Panc1 (cell line): ENCODE measurements around the gene NOL4L.

Experiments used
- POLR2AphosphoS5 ChIP-seq: IDR thresholded peaks from 2 replicates; pipeline ENCODE4 v1.6.1; 2012; ENCODE audit warnings: mild to moderate bottlenecking, low read depth, low read length, moderate library complexity
- TCF7L2 ChIP-seq: IDR thresholded peaks from 2 replicates; pipeline ENCODE4 v1.6.1; 2011; ENCODE audit warnings: mild to moderate bottlenecking, low read depth, low read length, inconsistent platforms
- TF ChIP-seq, protein P1 (sequence below): fragments of 450-650 bp; IDR thresholded peaks from 2 replicates; pipeline ENCODE4 v1.5.1; 2017; ENCODE audit warnings: mild to moderate bottlenecking
- TF ChIP-seq, protein P2 (sequence below), 2 experiments: IDR thresholded peaks; 2 replicates each; pipeline ENCODE4 v1.6.1; 2011 to 2012; ENCODE audit warnings: low read depth in 2 of 2, control low read depth in 1 of 2, low read length in 1 of 2, mild to moderate bottlenecking in 1 of 2, moderate library complexity in 1 of 2; ENCODE audit not compliant: insufficient read depth in 1 of 2

DNA sequence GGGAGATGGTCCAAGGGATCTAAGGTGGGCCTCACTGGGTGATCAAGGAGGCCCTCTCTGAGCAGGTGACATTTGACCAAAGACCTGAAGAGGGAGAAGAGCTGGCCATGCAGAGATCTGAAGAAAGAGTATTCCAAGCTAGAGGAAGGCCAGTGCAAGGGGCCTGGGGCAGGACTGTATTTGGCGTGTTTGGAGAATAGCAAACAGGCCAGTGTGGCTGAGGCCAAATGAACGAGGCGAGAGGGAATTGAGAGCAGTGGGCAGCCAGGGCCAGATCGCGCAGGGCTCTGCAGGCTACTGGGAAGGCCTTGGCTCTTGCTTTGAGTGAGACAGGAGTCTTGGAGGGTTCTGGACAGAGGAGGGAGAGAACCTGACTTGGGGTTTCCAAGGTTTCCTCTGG, 9.3 kb downstream of the NOL4L start:
- TF ChIP-seq, protein P1, sequence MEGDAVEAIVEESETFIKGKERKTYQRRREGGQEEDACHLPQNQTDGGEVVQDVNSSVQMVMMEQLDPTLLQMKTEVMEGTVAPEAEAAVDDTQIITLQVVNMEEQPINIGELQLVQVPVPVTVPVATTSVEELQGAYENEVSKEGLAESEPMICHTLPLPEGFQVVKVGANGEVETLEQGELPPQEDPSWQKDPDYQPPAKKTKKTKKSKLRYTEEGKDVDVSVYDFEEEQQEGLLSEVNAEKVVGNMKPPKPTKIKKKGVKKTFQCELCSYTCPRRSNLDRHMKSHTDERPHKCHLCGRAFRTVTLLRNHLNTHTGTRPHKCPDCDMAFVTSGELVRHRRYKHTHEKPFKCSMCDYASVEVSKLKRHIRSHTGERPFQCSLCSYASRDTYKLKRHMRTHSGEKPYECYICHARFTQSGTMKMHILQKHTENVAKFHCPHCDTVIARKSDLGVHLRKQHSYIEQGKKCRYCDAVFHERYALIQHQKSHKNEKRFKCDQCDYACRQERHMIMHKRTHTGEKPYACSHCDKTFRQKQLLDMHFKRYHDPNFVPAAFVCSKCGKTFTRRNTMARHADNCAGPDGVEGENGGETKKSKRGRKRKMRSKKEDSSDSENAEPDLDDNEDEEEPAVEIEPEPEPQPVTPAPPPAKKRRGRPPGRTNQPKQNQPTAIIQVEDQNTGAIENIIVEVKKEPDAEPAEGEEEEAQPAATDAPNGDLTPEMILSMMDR = no peak
- no peak for TF ChIP-seq POLR2AphosphoS5
- TF ChIP-seq, protein P2, sequence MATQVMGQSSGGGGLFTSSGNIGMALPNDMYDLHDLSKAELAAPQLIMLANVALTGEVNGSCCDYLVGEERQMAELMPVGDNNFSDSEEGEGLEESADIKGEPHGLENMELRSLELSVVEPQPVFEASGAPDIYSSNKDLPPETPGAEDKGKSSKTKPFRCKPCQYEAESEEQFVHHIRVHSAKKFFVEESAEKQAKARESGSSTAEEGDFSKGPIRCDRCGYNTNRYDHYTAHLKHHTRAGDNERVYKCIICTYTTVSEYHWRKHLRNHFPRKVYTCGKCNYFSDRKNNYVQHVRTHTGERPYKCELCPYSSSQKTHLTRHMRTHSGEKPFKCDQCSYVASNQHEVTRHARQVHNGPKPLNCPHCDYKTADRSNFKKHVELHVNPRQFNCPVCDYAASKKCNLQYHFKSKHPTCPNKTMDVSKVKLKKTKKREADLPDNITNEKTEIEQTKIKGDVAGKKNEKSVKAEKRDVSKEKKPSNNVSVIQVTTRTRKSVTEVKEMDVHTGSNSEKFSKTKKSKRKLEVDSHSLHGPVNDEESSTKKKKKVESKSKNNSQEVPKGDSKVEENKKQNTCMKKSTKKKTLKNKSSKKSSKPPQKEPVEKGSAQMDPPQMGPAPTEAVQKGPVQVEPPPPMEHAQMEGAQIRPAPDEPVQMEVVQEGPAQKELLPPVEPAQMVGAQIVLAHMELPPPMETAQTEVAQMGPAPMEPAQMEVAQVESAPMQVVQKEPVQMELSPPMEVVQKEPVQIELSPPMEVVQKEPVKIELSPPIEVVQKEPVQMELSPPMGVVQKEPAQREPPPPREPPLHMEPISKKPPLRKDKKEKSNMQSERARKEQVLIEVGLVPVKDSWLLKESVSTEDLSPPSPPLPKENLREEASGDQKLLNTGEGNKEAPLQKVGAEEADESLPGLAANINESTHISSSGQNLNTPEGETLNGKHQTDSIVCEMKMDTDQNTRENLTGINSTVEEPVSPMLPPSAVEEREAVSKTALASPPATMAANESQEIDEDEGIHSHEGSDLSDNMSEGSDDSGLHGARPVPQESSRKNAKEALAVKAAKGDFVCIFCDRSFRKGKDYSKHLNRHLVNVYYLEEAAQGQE (IDR thresholded peaks at IDR 0.05; ENCODE audit: insufficient read depth in 1 of 2, low read depth in 2 of 2, low read length in 1 of 2) = no peak
- TF ChIP-seq TCF7L2 = no peak
